ENCODE results near the gene TCHH. TPM values are rescaled to one million over a fixed set of nuclear protein-coding genes. Genes with fewer than 3 reads are reported as not detected.

Gene TCHH
- total and polyA plus RNA-seq, 4 donors, result 0.05 to 0.33 (median 0.08) TPM

GRCh38 chr1:152164517-152165136 is 49.4 kb upstream of the TCHH start:
- Histone ChIP-seq H3K27ac (ENCODE audit: low read depth in 1 of 2, low read length in 2 of 2) (no peak overlapping the region), H3K27me3 (ENCODE audit: control insufficient read depth in 4 of 4, insufficient read depth in 4 of 4, low read length in 3 of 4) (peaks cover 0 to 3% (median 0%) of the 10 kb centered on the region in 4 donors), H3K9ac (ENCODE audit: low read depth in 1 of 2, low read length in 2 of 2) (no peak overlapping the region), H3K9me3 (ENCODE audit: control insufficient read depth in 4 of 4, low read length in 3 of 4) (no peaks in the 10 kb centered on the region), H3K4me3 (ENCODE audit: low read depth in 1 of 3, low read length in 3 of 3) (no peak overlapping the region), H3K4me1 (ENCODE audit: control insufficient read depth in 4 of 4, insufficient read depth in 4 of 4, low read length in 3 of 4) (no peaks in the 10 kb centered on the region), H3K36me3 (ENCODE audit: control insufficient read depth in 4 of 4, insufficient read depth in 3 of 4, low read depth in 1 of 4, low read length in 3 of 4) (no peaks in the 10 kb centered on the region)
- WGBS, result 77% methylated on average over 2 of the region's 2 CpGs
- DNase-seq (ENCODE audit: low spot score), result no peak
- no peak for TF ChIP-seq HNF4G (IDR thresholded peaks at IDR 0.05)
- no peak for TF ChIP-seq YY1 (IDR thresholded peaks at IDR 0.05)
- no peak for TF ChIP-seq RXRA (IDR thresholded peaks at IDR 0.05)
- TF ChIP-seq JUND (IDR thresholded peaks at IDR 0.05), result no peak
- TF ChIP-seq NR2F2 (IDR thresholded peaks at IDR 0.05), result no peak
- no peak for TF ChIP-seq MAX (IDR thresholded peaks at IDR 0.05)
- no peak for TF ChIP-seq GABPA (IDR thresholded peaks at IDR 0.05 in 1 of 2, conservative IDR thresholded peaks at IDR 0.05 in 1 of 2)

- Histone ChIP-seq H3K4me3 (ENCODE audit: low read depth in 1 of 3, low read length in 3 of 3) (no peak overlapping the region), H3K36me3 (ENCODE audit: control insufficient read depth in 4 of 4, insufficient read depth in 3 of 4, low read depth in 1 of 4, low read length in 3 of 4) (no peaks in the 10 kb centered on the region), H3K4me1 (ENCODE audit: control insufficient read depth in 4 of 4, insufficient read depth in 4 of 4, low read length in 3 of 4) (no peaks in the 10 kb centered on the region), H3K27ac (ENCODE audit: low read depth in 1 of 2, low read length in 2 of 2) (no peak overlapping the region), H3K9me3 (ENCODE audit: control insufficient read depth in 4 of 4, low read length in 3 of 4) (no peaks in the 10 kb centered on the region), H3K27me3 (ENCODE audit: control insufficient read depth in 4 of 4, insufficient read depth in 4 of 4, low read length in 3 of 4) (peaks cover 0 to 3% (median 0%) of the 10 kb centered on the region in 4 donors), H3K9ac (ENCODE audit: low read depth in 1 of 2, low read length in 2 of 2) (no peak overlapping the region)
- no peak for DNase-seq (ENCODE audit: low spot score)
- WGBS, result 23% methylated on average over 1 of the region's 1 CpG
- TF ChIP-seq SP1 (IDR thresholded peaks at IDR 0.05) (no peak), HNF4G (IDR thresholded peaks at IDR 0.05) (no peak), NR2F2 (IDR thresholded peaks at IDR 0.05) (no peak), YY1 (IDR thresholded peaks at IDR 0.05) (no peak), RXRA (IDR thresholded peaks at IDR 0.05) (no peak), EGR1 (IDR thresholded peaks at IDR 0.05; ENCODE audit: low read depth in 2 of 2) (no peak), TAF1 (conservative IDR thresholded peaks at IDR 0.05) (no peak), MAX (IDR thresholded peaks at IDR 0.05) (no peak), FOXA2 (IDR thresholded peaks at IDR 0.05) (no peak), ATF3 (IDR thresholded peaks at IDR 0.05) (no peak), RAD21 (IDR thresholded peaks at IDR 0.05) (no peak), ZBTB33 (IDR thresholded peaks at IDR 0.05) (no peak)
Observed at GRCh38 chr1:152162792-152163463, 47.7 kb upstream of the TCHH start.

- Histone ChIP-seq H3K9ac (ENCODE audit: low read depth in 1 of 2, low read length in 2 of 2) (no peak overlapping the region), H3K4me1 (ENCODE audit: control insufficient read depth in 4 of 4, insufficient read depth in 4 of 4, low read length in 3 of 4) (no peaks in the 10 kb centered on the region), H3K9me3 (ENCODE audit: control insufficient read depth in 4 of 4, low read length in 3 of 4) (no peaks in the 10 kb centered on the region), H3K27me3 (ENCODE audit: control insufficient read depth in 4 of 4, insufficient read depth in 4 of 4, low read length in 3 of 4) (peaks cover 0 to 2% (median 0%) of the 10 kb centered on the region in 4 donors), H3K27ac (ENCODE audit: low read depth in 1 of 2, low read length in 2 of 2) (no peak overlapping the region), H3K36me3 (ENCODE audit: control insufficient read depth in 4 of 4, insufficient read depth in 3 of 4, low read depth in 1 of 4, low read length in 3 of 4) (no peaks in the 10 kb centered on the region), H3K4me3 (ENCODE audit: low read depth in 1 of 3, low read length in 3 of 3) (no peak overlapping the region)
- WGBS, result 72% methylated on average over 3 of the region's 3 CpGs
- no peak for DNase-seq (ENCODE audit: low spot score)
- TF ChIP-seq TAF1 (conservative IDR thresholded peaks at IDR 0.05), result no peak
- TF ChIP-seq SP1 (IDR thresholded peaks at IDR 0.05), result no peak
- no peak for TF ChIP-seq EGR1 (IDR thresholded peaks at IDR 0.05; ENCODE audit: low read depth in 2 of 2)
- TF ChIP-seq RXRA (IDR thresholded peaks at IDR 0.05), result no peak
- TF ChIP-seq GABPA (IDR thresholded peaks at IDR 0.05 in 1 of 2, conservative IDR thresholded peaks at IDR 0.05 in 1 of 2), result no peak
- TF ChIP-seq FOXA1 (IDR thresholded peaks at IDR 0.05), result no peak
- no peak for TF ChIP-seq NR2F2 (IDR thresholded peaks at IDR 0.05)
- no peak for TF ChIP-seq JUND (IDR thresholded peaks at IDR 0.05)
- no peak for TF ChIP-seq YY1 (IDR thresholded peaks at IDR 0.05)
- TF ChIP-seq CTCF (IDR thresholded peaks at IDR 0.05; ENCODE audit: low read depth, low read length, missing input control), result no peak
- no peak for TF ChIP-seq ATF3 (IDR thresholded peaks at IDR 0.05)
- no peak for TF ChIP-seq ZBTB33 (IDR thresholded peaks at IDR 0.05)
- TF ChIP-seq HNF4G (IDR thresholded peaks at IDR 0.05), result no peak
Observed at GRCh38 chr1:152160576-152160975, 45.3 kb upstream of the TCHH start.

All from liver (tissue), 9 donors.